HG02870 (cell line): ENCODE data around the gene ECHS1.
"Not testable (repeated sequence)": the region's sequence is repeated elsewhere in the genome, so short reads cannot be mapped to it uniquely, and the experiment has no call there.

Experiments used
- ATAC-seq: cut with Tn5 transposase; IDR thresholded peaks from one replicate; pipeline ENCODE4 v1.9.1; 2021; ENCODE audit warnings: mild to moderate bottlenecking, moderate library complexity; ENCODE audit not compliant: unreplicated experiment

Gene ECHS1

DNA sequence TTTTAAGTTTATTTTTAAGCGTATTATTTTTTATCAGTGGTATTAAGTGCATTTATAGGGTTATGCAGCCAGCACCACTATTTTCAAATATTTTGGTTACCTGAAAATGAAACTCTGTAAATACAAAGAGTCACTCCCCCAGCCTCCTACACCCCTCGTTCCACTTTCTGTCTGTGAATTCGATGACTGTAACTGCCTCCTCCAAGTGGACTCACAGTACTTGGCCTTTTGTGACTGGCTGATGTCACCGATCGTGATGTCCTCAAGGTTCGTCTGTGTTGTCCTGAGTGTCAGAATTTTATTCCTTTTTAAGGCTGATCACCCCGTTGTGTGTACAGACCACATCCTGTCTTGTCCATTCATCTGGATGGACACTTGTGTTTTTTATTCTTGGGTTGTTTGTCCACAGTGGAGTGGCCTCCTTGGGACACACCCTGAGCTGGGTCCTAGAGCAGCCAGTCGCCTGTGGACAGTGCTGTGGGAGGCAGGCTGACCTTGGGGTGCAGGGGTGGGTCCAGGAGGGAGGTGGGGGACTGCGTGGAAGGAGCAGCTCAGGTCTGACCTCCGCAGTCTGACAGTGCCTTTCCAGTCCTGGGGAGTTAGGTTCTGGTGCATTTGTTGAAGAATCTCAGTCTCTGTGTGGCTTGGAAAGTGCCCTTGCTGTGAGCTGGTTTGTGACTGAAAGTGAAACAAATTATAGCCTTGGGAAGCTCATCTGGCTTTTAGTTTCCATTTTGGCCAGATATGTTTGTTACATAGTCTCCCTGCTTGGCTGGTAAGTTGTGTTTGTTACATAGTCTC, 27.7 kb upstream of the ECHS1 start:
- ATAC-seq: peak; percentile 51

DNA sequence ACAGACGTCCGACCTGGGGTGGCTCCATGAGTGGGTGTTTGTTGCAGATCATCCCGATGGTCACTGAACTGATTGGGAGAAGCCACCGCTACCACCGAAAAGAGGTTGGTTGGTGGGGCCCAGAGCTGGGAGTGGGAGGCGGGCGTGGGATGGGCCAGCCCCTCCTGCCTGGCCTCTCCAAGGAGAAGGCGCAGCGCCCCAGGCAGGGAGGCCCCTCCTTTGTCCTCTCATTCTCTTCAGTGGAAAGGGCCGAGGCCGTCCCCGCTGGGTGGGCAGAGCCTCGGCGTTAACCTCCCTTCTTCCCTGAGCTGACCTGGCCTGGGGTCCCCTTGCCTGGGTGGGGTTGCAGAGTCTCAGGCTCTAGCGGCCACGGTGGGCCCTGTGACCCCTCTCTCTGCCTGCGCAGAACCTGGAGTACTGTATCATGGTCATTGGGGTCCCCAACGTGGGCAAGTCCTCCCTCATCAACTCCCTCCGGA, 26.0 kb upstream of the ECHS1 start:
- ATAC-seq: no peak

DNA sequence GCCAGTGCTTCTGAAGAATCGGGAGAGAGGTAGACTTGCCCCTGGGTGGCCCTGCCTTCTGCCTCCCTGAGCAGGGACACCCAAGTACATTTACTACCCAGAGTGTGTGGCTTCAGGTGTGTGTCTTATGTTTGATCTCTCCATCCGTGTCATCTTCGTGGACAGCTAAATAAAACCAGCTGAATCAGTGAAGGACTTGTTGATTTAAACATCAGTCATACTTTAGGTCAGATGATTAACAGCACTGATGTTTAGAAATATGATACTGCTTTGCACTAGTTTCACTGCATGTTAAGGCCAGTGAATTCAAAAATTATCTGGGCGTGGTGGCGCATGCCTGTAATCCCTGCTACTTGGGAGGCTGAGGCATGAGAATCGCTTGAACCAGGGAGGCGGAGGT, 24.8 kb upstream of the ECHS1 start:
- no peak for ATAC-seq

DNA sequence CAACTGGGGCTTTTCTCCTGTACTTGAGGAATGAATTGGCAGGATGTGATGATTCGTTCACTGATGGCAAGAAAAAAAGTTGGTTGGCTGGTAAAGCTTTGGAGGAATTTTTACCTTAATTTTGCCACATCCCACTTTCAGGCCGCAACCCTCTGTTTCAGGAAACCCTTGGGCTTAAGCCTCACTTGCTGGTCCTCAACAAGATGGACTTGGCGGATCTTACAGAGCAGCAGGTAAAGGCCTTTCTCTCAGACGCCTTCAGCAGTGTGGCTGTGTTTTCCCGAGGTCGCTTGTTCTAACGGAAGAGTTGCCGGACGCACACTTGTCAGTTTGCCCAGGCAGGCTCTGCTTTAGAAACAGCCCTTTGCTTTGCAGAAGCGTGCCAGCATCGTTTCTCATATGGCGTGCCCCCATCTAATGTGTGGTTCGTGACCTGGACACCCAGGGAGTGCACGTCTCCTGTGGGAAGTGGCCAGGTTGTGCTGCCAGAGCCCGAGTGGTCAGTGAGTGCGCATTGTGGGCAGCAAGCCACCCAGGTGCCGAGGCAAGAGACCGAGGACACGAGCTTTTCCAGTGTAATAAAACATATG, 23.0 kb upstream of the ECHS1 start:
- ATAC-seq: no peak

DNA sequence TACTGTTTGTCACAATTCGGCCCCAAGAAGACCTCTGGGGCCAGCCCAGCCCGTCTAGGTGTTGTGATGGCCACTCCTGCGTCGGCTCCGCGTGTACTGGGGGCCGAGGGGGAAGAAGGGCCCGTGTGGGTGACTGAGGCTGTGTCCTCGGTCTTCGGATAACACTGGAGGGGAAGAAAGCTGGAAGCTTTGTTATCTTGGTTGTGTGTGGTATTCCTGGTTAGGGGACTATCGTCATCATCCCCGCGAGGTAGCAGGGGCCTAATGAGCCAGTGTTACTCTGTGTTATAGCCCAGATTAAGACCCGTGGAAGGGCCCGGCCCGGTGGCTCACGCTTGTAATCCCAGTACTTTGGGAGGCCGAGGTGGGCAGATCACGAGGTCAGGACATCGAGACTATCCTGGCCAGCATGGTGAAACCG, 21.7 kb upstream of the ECHS1 start:
- ATAC-seq: no peak

DNA sequence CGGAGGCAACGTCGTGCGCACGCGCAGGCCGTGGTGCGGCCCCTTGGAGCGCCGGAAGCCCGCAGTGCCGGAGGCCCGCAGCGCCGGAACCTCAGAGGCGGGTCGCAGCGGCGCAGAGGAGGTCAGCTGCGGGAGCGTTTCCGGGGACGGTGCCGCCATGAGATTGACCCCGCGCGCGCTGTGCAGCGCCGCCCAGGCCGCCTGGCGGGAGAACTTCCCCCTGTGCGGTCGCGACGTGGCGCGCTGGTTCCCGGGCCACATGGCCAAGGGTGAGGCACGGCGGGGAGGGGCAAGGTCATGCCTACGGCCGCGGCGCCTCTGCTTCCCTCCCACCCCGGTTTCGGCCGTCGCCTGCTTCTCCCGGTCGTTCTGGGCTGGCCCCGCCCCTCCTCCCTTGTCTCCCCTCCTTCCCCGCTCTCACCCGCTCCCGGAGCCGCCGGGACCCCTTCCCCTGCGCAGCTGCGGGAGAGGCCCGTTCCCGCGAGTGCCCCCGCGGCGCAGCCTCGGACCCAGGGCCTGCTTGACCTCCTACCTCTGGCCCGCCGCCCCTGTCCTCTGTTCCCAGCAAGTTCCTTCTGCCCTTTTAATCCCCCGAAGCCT, 21.0 kb upstream of the ECHS1 start, which contains the start of gene MTG1:
Gene MTG1 (plus strand): TSS at position 94 of the 600 bp plus-strand sequence. CDS start 64 bp downstream, at position 158.
- ATAC-seq: peak; percentile 59

- ATAC-seq: no peak
Measured at GRCh38 chr10:133393401-133394063, 20.4 kb upstream of the ECHS1 start.

DNA sequence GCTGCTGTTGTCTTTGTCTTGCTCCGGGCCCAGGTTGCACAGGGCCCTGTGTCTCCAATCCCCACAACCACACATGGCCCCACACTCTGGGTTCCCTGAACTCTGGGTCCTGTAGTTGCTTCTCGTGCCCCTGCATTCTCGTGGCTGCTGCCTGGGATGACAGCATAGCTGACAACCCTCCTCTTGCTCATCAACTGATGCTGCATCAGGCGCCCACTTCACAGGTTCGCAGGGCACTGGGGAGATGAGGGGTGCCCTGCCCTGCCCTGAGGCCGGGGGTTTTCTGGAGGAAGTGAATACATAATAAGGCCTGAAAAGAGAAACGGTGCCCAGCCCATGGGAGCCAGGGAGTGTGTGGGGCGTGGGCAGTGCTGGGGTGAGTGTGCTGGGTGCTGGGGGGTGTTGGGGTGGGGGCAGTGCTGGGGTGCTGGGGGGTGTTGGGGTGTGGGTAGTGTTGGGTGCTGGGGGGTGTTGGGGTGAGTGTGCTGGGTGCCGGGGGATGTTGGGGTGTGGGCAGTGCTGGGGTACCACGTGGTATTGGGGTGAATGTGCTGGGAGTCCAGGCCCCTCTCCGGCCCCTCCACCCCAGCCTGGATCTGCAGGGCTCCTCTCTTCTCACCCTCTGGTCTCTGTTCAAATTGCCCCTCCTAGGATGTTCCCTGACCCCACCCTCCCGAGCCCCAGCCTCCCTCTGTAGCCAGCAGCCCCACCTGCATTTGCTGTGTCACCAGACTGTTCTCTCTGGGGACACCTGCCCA, 18.8 kb upstream of the ECHS1 start:
- no peak for ATAC-seq

DNA sequence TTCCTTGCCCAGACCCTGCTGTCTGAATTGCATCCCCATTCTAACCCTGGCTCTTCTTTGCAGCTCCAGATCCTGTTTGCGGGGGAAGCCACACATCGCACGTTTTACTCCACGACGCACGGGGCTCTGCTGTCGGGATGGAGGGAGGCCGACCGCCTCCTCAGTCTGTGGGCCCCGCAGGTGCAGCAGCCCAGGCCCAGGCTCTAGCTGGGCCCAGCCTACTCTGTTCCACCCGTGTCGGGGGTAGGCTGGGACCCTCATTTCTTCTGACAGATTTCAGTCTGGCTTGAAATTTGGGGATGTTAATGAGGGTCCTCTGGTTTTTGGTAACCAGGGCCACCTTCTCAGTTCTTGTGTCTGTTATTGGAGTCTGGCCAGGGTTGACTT, 18.1 kb upstream of the ECHS1 start:
- no peak for ATAC-seq

DNA sequence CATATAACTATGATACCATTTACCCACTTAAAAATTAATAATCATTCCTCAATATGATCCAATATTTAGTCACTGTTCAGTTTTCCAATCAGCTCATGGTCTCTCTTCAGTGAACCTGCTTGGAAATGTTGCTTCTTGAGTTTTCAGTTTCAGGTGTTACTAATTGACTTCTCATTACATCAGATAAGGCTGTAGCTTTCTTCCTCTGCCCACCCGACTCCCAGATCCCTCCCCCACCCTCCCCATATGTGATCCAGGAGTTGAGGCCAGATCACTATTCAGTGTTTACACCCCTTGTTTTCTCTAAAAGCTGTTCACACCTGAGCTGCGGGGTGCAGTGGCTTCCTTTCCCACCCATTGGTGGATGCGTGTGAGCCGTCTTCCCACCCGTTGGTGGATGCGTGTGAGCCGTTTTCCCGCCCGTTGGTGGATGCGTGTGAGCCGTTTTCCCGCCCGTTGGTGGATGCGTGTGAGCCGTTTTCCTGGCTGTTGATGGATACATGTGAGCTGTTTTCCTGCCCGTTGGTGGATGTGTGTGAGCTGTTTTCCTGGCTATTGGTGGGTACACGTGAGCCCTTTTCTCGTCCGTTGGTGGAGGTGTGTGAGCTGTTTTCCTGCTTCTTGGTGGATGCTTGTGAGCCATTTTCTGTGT, 17.6 kb upstream of the ECHS1 start:
- no peak for ATAC-seq

DNA sequence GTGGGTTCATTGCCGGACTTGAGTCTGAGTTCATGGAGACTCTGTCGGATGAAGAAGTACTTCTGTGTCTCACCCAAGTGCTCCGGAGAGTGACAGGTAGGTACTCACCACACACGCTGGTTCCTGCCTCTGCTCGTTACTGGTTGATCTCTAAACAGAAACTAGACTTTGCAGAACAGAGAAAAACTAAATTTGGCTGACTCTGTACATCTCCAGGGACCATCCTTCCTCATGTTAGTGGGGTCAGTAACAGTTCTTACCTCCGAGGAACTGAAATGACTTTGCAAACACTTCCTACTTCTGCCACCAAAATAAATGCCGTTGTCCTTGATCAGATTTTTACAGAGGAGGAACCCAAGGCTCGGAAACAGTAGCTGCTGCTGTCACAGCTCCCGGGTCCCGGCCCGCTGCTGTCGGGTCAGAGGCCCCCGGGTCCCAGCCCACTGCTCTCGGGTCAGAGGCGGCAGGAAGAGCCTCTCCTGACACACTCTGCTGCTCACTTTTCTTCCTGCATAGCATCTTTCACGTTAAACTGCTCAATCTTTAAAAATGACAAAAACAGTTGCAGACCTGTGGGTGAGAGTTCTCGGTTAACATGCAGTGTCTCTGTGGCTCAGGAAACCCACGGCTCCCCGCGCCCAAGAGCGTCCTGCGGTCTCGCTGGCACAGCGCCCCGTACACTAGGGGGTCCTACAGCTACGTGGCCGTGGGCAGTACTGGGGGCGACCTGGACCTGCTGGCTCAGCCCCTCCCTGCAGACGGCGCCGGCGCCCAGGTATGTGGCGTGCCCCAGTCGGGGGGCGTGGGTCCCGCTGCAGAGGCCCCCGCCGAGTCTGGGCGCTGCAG, 16.0 kb upstream of the ECHS1 start:
- peak; percentile 87 for ATAC-seq

GRCh38 chr10:133388236-133388972, 15.2 kb upstream of the ECHS1 start:
- no peak for ATAC-seq

DNA sequence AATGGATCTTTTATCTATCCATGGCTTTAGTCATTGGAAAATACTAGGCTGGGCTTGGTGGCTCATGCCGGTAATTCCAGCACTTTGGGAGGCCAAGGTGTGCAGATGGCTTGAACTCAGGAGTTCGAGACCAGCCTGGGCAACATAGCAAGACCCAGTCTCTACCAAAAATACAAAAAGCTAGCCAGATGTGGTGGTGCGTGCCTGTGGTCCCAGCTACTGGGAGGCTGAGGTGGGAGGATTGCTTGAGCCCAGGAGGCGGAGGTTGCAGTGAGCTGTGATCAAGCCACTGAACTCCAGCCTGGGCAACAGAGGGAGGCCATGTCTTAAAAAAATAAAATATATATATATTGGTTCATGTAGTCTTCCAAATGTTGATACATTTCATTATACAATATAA, 13.8 kb upstream of the ECHS1 start:
- ATAC-seq: not testable (repeated sequence)

- ATAC-seq: no peak
Measured at GRCh38 chr10:133385214-133385613, 12.1 kb upstream of the ECHS1 start.

DNA sequence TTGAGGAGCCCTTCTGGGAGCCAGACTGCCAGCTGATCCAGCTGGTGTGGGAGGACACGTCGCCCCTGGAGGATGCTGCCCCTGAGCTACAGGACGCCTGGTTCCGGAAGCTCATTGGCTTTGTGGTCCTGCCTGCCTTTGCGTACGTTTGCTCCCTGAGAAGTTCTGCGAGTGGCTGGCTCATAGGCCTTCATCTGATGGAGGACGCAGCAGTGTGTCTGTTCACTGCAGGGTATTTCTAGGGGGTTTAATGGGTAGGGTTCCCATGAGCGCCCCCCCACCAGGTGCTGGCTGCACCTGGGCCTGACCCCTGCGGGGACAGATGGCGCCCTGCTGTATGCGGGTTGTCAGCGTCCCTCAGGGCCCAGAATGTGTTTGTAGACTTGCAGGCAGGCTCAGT, 10.9 kb upstream of the ECHS1 start:
- no peak for ATAC-seq

DNA sequence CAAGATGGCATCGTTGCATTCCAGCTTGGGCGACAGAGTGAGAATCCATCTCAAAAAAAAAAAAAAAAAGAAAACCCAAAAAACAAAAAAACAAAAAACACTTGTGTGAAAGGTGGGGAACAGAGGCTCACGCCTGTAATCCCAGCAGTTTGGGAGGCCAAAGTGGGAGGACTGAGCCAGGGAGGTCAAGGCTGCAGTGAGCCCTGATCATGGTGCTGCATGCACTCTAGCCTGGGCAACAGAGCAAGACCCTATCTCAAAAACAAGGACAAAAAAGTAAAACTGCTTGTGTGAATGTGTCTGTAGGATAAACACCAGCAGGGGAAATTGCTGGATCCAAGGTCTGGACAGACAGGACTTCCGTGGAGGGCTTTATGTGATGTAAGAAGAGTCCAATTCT, 10.4 kb upstream of the ECHS1 start:
- no peak for ATAC-seq

- no peak for ATAC-seq
Measured at GRCh38 chr10:133381036-133381435, 7.9 kb upstream of the ECHS1 start.

GRCh38 chr10:133379801-133380666, 6.9 kb upstream of the ECHS1 start:
- no peak for ATAC-seq
